Measurements from ENCODE around the gene GATC.
A peak's percentile ranks its signal among the peaks of the same experiment; 100 is the strongest.
"Not testable (repeated sequence)": the region's sequence is repeated elsewhere in the genome, so short reads cannot be mapped to it uniquely, and the experiment has no call there.

The GATC gene

GRCh38 chr12:120437735-120438494 lies 8.3 kb upstream of the GATC start, which contains the start of gene COX6A1:
Gene COX6A1, plus strand, starts transcription at chr12:120438113. Its CDS starts 14 bp downstream, at chr12:120438127.
- peak; percentile 98 for DNase-seq

GRCh38 chr12:120438495-120439198 lies 7.6 kb upstream of the GATC start:
- DNase-seq, result no peak

- DNase-seq, result peak; percentile 66
Observed at GRCh38 chr12:120439646-120440247, 6.5 kb upstream of the GATC start.

DNA sequence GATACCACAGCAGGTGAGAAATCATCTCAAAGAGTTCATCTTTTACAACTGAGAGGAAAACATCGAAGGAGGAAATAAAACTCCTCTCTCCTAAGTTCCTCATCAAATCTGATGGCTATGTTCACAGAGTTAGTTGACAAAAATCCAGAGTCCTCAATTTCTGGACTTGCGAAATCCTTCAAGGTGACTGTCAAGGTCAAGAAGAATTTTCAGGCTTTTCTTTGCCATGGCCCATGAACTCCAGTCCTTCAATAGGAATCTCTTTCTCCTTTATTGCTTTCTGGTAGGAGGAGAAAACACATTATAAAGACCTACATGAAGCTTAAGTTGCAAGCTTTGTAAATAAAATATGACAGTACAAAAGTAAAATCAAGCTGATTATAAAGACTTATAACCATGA lies 1.6 kb upstream of the GATC start:
- no peak for DNase-seq

DNA sequence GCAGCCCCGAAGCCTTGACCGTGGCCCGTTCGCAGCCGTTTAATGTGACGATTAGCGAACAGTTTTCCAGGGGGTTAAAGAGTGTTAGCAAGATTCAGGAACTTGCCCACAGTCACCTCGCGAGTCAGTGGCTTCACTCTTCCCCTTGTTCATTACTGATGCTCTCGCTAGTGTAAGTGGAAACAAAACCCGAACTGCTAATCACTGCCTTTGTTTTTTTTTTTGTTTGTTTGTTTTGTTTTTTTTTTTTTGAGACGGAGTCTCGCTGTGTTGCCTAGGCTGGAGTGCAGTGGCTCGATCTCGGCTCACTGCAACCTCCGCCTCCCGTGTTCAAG lies 567 bp downstream of the GATC start:
- DNase-seq, result not testable (repeated sequence)

DNA sequence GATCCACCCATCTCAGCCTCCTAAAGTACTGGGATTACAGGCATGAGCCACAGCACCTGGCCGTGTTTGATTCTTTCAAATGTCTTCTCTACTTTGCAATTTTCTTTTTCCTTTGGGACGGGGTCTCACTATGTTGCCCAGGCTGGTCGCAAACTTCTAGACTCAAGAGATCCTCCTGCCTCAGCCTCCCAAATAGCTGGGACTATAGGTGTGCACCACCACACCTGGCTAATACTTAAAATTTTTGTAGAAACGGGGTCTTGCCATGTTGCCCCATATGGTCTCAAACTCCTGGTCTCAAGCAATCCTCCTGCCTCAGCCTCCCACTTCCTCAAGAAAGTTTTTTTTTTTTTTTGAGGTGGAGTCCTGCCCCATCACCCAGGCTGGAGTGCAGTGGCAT lies 1.7 kb downstream of the GATC start:
- DNase-seq, result no peak

- DNase-seq, result not testable (repeated sequence)
Observed at GRCh38 chr12:120452524-120452923, 6.3 kb downstream of the GATC start.

GRCh38 chr12:120453060-120453750 lies 7.0 kb downstream of the GATC start:
- no peak for DNase-seq

GRCh38 chr12:120453977-120454376 lies 7.7 kb downstream of the GATC start:
- peak; percentile 32 for DNase-seq

DNA sequence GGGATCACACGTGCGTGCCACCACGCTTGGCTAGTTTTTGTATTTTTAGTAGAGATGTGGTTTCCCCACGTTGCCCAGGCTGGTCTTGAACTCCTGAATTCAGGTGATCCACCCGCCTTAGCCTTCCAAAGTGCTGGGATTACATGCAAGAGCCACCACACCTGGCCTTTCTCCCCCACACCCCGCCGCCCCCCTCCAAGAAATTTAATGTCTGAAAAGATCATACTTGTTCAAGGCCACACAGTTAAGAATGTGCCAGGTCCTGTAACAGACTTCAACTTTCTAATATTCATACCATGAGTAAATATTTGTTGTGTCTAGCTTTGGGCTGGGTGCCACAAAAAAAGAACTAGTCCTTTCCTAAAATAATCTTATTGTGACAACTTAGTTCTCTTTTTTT lies 9.1 kb downstream of the GATC start:
- no peak for DNase-seq

DNA sequence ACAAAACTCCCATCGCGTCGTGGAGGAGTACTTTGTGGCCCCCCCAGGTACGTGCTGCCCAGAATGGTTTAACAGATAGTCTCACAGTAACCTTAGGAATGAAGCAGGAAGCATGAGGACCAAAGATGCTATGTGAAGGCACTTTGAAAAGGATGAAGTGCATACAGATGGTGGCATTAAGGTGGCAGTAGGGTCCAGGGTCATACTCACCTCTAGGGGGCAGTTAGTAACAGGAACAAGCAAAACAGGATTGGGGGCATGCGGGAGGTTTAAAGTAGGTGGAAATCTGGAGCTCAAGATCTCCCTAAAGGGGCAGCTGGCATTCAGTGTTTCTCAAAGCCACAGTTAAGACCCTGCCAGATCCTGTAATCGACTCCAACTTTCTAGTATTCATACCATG lies 10.9 kb downstream of the GATC start:
- DNase-seq, result no peak

- DNase-seq, result no peak
Observed at GRCh38 chr12:120460157-120460556, 13.9 kb downstream of the GATC start.

GRCh38 chr12:120462099-120462640 lies 15.9 kb downstream of the GATC start:
- no peak for DNase-seq

- no peak for DNase-seq
Observed at GRCh38 chr12:120463712-120464111, 17.5 kb downstream of the GATC start.

DNA sequence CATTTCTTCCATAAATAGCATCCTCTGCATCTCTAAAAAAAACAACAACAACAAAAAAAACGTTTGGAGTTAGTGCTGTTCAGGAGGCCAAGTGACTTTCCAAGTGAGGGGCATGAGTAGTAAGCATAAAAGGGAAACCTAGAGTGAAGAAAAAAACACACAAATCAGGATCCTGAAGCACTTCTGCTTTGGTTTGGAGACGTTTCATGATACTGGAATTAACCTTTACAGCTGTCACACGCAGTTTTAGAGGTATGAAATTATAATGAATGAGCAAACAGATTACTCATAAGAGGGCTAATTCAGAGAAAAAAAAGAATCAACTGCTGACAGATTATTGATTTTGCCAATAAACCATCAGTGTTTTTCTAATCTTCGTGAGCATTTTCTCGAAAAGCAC lies 19.5 kb downstream of the GATC start:
- no peak for DNase-seq

DNA sequence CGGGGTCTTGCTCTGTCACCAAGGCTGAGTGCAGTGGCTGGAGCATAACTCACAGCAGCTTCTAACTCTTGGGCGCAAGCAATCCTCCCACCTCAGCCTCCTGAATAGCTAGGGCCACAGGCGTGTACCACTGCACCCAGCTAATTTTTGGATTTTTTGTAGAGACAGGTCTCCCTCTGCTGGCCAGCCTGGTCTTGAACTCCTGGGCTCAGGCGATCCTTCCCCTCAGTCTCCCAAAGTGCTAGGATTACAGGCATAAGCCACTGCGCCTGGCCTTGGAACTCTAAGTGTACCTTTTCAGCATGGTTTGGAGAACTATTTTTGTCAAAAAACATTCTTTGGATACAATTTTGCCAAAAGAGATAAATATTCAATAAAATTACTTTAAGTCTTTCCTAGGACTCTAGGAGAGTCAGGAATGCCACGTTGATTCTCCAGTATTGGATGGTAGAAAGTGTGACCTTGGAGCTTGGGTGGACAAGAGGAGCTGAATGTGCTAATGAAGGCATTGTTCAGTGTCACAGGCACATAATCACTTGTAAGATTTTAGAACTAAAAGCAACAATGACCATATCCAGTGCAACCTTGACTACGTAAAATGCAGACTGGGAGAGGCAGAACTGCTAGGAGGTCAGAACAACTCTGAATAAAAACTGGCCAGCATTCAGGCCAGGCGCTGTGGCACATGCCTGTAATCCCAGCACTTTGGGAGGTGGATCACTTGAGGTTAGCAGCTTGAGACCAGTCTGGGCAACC lies 20.5 kb downstream of the GATC start:
- DNase-seq, result peak; percentile 62

- DNase-seq, result no peak
Observed at GRCh38 chr12:120467439-120467838, 21.2 kb downstream of the GATC start.

DNA sequence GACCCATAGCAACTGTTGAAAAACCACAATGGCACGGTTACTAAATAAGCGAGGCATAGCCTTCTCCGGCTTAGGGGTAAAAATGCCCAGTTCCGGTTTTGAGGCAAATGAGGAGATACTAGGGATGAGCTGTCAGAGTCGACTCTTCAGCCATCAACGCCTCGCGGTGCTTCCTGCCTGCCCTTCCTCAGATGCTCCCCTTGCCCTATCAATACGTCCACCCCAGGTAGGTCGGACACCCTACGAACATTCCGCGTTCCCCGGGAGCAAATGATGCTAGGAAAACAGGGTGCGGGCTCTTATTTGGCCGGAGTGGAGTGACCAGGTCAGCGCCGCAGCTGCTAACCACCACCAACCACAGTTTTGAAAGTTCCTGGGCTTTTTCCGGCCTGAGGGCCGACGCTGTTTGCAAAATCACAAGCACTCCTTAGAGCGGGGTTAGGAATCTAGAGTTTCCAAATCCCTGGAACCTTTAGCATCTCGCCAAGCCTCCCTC lies 22.1 kb downstream of the GATC start:
- peak; percentile 65 for DNase-seq

GRCh38 chr12:120468821-120469449 lies 22.7 kb downstream of the GATC start:
- DNase-seq, result no peak

DNA sequence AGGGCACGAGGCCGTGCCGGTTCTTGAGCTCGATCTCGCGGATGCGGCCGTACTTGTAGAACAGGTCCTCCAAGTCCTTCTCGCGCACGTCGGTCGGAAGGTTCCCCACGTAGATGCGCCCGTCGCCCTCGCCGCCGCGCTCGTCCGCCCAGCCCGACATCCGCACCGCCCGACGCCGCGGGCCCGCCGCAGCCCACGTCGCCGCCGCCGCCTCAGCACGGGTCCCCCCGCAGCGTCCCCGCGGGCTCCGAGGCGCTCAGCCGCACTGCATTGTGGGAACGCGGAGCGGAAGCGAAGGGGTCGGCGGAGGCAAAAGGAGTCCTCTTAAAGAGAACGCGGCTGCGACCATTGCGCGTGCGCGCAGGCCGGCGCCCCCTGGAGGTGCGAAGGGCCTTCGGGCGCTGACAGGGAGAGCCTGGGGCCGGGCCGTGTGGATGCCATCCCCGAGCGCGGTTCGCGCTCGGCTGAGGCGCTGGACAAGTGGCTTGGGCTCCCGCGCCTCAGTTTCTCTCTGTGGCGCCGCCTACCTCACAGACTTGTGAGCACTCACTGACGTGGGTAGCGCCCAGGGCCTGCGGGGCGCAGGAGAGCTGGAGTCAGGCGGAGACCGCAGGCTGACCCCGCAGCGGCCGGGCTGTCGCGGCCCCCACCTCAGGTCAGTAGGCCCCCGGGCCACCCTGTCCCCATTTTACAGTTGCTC lies 23.4 kb downstream of the GATC start, which contains the start of gene SRSF9:
Gene SRSF9 (minus strand): TSS at position 299 of the 700 bp plus-strand sequence. CDS start 139 bp downstream, at position 160.
- DNase-seq, result peak; percentile 95
